ENCODE results near the gene SLC18A3.

The SLC18A3 gene

DNA sequence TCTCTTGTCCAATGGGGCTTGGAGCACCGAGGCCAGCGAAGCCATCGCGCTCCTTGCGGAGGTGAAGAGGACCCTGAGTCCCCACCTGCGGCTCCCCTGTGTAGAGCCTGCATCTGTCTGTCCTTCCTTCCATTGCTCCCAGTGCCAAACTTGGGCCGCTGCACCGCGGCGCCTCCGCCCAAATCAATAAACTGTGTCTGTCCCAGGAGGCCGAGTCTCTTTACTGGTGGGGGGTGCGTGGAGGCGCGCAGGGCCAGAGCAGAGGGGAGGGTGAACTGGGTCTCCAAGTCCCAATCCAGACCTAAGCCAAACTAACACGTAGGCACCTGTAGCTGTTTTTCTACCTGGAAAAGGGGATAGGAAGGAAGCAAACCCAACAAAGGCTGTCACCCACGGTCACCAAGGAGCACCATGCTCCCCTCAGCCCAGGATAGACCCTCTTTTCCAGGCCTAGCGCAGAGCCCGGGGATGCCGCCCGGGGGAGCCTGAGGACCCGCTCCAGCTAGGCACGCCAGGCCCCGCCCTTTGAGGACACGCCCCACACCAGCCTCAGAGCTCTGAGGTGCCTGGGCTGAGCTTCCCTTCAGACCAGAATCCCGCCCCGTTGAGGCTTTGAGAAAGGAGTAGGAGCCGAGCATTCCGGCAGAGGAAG is 2.5 kb downstream of the SLC18A3 start:
- peak in 1 of 2 experiments; percentile 54 for DNase-seq

DNA sequence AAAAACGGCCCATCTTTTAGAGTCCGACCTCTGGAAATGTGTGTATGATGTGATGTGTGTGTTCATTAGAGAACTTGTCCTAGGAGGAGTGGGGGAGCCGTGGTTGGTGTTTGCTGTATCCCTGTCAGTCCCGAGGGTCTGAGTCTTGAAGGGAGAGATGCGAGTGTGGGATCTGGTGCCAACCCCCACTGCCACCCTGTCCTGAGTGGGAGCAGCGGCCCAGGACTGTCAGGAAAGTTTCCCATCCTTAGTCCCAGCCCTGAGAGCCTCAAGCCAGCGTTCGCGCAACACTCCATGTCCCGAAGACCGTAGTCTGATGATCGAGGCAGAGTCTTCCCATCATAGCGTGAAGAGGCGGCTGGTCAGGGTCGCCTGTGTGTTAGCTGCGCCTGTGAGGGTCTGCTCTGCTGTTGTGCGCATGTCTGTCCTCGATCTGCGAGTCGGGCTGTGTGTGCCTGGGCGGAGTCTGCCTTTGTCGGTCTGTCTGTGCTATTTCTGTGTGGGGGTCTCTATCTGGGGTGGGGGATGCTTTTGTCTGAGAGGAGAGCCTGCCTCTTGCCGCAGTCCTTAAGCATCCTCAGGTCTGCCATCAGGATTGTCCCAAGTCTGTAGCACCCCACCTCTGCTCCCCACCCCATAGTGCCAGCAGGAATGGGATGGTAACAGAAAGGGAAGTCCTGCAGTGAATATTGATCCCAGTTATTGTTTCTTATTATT is 3.2 kb downstream of the SLC18A3 start:
- DNase-seq: no peak

DNA sequence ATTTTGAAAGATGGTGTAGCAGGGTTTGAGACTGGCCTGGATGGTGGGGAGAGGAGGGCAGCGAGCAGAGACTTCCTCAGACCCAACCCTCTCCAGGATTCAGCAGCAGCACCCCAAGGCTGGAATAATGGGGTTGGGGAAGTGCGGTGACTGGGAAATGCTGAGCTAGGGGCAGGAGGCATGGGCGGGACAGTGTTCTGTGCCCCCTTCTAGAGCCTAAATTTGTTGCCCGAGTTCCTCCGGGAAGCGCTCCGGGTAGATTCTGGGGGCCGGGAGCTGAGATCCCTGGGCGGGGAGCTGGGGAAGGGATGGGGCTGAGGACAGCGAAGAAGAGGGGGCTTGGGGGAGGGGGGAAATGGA is 3.8 kb downstream of the SLC18A3 start, which contains the start of gene CHAT:
TSS of gene CHAT (plus strand) at position 156 of the 360 bp plus-strand sequence. CDS start at position 309, 153 bp downstream.
- no peak for DNase-seq

DNA sequence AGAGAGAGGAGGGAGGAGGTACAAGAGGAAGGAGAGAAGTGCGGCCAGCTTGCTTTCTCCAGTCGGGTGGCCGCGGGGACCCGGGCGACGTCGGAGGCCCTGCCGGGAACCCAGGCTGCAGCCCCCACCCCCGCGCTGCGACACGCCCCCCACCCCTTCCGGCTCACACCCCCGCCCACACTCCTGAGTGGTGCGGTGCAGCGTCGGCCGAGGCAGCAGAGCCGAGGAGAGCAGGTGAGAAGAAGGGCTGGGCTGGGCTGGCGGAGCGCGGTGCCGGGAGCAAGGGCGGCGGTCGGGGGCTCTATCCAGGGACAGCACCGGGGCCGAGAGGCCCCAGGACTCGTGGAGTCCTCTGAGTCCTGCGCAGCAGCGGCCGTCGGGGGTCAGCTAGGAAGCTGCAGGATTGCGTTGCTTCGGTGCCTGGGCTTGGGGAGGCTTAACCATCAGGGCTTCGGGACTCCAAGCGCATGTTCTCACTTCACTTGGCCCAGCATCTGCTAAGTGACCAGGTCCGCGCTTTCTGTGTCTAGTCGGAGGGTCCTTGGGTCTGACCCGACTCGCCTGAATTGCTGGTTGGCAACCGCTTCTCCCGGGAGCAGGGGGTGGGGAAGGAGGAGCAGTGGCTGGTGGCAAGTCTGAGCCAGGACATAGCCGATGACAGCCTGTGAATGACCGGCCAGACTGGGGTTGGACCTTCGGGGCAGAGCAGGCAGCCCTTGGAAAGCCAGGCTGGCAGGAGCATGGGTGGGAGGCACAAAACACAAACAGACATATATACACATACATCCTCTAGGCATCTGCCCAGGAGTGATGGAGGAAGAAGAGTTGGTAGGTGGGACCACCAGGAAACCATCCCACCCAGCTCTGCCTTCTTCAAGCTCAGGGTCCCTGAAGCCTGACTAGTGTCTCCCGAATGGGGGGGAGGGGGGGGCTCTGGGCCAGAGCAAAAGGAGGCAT is 4.4 kb downstream of the SLC18A3 start:
- DNase-seq: no peak

DNA sequence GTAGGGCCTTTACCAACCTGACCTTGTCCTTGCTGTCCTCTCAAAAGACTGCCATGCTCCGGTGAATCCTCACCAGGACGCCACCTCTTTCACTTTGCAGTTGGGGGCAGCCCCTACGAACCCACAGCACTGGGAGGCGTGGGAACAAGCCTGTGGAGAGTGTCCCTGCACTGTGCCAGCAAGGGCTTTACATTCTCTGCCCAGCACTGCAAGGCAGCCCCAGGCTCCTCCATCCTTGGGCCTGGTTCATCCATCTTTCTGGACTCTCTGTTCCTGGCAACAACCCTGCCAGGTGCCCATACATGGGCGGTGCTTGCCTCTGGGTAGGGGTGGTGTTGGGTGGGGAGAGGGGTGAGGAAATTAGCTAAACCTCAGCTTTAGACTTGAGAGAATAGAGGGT is 5.1 kb downstream of the SLC18A3 start:
- DNase-seq: no peak

DNA sequence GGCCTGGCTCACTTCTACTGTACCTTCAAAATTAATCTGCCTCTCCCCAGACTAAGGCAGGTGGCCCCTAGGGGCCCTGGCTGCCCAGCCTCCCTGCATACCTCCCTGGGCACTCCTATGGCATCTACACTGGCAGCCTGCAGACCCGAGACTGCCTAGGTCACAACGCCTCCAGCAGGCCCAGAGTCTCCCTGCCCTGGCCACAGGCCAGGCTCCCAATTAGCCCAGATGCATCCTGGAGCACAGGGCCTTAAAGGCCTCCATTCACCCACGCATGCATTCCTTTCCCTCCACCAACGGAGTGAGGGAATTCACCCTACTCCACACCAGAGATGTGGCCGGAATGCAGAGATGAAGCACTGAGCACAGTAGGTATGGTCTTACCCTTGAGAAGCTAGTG is 5.6 kb downstream of the SLC18A3 start:
- no peak for DNase-seq

DNA sequence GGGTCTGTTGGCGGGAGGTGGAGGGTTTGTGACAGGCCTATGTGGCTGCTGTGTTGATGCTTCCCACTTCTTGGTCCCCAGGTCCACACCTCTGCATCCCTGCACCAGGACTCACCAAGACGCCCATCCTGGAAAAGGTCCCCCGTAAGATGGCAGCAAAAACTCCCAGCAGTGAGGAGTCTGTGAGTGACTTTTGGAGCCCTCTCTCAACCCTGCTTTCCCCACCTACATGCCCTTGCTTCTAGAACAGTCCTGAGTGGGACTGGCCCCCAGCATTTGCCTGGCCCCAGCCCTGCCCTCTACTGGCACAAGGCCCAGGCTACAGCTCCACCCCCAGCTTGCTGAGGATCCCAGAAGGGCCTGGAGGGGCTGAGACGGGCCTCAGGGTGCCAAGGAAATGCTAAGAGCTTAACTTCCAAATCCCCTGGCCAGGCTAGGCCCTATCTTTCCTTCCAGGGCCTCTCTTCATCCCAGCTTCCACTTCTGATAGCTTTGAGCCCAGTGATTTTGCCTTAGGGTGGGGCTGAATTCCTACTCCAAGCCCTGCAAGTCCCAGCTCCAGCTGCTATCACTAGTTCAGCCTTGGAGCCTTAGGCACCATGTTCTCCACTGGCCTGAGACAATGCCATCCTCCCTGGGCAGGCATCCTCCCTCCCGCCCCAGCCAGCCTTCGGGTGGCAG is 6.5 kb downstream of the SLC18A3 start:
- no peak for DNase-seq

DNA sequence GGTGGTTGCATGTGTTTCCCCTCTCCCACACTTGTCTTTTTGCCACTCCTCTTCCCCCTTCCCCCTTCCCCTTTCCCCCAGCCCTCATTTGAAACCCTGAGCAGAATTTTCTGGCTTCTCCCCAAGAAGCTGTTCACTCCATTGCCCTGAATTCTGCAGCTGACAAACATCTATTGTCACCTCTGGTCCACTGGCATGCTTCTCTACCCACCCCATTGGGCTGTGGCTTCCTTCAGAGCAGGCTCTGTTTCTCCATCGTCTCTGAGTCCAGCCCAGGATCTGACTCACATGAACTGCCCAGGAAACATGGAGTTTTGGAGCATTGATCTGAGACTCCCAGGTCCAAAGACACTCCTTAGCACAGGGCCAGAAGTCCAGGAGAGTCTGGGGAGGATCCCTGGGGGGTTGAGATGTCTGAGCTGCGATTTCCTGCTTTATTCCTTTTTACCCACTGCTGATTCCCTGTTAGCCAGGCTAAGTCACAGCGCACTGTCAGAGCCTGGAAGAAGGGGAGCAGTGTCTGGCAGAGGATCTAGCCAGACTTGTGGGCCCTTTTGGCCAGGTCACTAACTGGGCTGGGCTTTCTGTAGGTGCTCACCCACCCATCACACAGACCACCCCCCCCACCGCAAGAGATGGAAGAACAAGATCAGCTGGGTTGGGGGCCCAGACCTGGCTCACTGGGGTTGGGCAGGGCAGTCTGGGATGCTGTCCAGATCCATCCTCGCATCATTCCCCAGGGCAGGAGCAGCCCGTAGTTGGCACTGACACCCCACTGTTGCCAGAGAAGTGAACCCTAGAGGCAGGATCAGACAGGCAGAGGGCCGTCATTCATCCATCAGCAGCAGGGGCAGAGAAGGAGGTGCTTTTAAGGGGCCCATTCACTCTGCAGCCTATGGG is 7.3 kb downstream of the SLC18A3 start:
- no peak for DNase-seq

DNA sequence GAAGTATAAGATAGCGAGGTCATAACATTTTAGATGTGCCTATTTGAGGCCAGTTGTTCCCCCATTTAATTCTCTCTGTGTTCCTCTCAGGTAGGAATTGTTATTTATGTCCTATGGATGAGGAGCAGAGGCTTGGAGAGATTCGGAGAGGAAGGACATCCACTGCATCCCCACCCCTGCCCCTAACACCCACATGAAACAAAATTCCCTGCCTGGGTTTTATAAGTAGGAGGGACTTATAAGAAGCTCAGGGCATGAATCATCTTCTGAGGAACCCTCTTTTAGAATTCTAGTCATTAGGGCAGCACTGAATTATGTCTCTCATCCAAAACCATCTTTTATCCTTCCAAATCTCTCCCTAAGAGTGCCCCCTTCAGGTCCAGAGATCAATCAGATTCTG is 8.7 kb downstream of the SLC18A3 start:
- DNase-seq: no peak

DNA sequence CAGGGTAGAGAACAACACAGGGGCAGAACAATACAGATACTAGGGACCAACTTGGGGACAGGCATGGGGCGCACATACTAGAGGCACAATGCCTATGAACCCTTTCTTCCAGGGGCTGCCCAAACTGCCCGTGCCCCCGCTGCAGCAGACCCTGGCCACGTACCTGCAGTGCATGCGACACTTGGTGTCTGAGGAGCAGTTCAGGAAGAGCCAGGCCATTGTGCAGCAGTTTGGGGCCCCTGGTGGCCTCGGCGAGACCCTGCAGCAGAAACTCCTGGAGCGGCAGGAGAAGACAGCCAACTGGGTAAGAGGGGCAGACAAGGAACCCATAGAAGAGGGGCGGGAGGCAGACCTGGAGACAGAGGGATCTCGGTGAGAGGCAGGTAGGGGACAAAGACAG is 9.5 kb downstream of the SLC18A3 start:
- no peak for DNase-seq

DNA sequence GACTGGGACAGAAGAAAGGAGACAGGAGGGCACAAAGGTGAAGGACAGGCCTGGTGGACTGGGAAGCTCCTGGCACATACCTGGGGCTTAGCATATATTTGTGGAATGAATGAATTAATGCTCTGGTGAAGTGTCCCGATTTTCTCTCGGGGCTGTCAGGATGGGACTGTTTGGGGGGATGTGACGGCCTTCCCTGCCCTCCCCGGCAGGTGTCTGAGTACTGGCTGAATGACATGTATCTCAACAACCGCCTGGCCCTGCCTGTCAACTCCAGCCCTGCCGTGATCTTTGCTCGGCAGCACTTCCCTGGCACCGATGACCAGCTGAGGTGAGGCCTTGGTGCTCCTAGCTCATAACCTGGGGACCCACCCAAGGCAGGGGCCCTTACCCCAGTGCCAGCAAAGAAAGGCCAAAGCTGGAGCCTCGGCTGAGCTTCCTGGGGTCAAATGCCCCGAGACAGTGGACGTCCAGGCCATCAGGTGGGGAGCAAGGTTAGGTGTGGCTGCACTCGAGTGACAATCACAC is 10.2 kb downstream of the SLC18A3 start:
- no peak for DNase-seq

DNA sequence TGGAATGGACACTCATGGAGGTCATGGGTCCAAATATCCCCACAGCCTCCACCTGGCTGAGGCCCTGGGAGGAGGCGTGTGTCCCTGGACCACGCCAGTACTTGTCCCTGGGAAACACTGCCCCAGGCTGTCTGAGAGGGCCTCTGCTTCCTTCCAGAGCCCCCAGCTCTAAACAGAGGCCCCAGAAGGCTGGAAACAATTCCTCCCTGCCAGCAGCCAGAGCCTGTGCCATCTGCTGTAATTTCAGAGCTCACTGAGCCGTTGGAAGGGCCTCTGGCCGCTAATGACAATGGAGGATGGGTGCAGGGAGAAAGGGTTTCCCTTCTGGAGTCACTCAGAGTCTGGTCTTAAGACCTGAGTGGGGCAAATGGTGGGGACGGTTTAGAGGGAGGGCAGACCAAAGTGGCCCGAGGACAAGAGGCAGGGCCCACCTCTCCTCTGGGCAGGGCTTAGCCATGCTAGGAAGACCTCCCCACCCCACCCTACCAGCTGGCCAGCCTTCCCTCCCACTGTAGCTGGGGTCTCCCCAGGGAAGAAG is 10.8 kb downstream of the SLC18A3 start:
- peak; percentile 31 to 79 for DNase-seq

DNA sequence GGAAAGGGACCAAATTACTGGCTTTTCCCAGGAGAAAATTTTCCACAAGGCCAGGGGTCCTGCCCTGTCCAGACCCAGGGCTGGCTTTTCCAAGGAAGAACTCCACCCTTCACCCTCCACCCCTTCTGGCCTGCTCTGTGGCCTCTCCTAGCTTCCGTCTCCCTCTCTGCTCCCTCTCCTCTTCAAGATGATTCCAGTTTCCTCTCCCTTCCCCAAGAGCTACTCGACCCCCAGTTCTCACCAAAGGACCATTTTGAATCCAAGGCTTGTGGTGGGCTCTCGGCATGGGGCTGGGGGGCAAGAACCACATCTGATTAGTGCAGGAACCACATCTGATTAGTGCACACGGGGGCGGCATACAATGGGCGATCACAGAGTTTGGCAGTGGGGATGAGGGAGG is 11.5 kb downstream of the SLC18A3 start:
- DNase-seq: no peak

DNA sequence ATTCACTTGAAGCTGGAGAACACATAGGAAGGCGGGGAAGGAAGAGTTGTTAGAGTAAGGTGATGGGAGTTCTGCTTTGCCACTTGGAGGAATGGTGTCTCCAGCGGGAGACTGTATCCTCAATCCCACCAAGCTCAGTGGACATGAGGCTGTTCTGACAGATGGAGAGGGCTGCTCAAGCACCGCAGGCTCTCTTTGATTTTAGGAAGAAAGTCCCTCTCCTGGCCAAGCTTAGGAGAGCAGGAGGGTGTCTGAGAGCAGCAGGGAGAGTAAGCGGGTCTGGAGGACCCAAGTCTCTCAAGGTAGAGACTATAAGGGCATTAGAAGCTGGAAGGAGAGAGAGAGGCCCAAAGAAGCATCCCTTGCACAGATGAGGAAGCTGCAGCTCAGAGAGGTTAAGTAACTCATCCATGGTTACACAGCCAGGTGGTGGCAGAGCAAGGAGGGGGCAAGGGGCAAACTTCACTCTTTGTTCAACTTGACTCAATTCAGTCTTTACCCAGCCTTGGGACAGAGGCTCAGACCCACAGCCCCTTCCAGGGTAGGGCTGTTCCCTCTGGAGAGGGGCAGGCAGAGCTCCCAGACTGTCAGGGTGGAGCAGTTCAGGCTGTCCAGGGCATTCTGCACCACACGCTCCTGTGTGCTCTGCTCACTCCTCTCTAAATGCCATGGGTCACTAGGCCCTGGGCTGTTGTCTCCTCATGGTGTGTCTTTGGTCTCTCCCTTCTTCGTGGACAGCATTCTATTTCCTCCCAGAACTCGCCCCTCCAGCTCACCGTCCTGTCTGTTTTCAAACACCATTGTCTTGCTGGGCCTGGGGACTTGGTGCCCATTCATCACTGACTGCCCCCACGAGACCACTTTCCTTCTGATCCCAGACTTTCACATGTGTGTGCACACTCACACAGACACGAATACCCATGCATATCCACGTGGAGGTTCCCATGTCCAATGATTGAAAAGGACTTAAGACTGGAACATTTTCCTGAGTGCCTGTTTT is 12.6 kb downstream of the SLC18A3 start:
- DNase-seq: no peak

DNA sequence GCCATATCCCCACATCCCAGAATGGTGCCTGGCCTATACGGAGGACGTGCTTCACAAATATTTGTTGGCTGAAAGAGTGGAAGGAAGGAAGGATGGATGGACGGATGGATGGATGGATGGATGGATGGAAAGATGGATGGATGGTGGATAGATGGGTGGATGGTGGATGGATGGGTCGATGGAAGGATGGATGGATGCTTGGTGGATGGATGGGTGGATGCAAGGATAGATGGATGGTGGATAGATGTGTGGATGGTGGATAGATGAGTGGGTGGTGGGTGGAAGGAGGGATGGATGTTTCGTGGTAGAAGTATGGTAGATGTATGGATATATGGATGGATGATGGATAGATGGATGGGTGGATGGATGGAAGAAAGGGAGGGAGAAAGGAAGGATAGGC is 14.5 kb downstream of the SLC18A3 start:
- no peak for DNase-seq

DNA sequence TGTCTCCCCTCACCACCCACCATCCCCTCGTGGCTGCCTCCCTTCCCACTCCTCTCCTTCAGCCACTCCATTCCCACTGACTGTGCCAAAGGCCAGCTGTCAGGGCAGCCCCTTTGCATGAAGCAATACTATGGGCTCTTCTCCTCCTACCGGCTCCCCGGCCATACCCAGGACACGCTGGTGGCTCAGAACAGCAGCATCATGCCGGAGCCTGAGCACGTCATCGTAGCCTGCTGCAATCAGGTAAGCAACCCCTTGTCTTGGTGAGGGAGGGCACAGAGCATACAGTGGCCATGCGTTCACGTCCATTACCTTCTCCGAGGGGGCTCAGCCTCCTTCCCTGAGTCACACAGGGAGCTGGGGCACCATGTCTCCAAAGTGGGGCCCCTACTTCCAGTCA is 15.3 kb downstream of the SLC18A3 start:
- no peak for DNase-seq

DNA sequence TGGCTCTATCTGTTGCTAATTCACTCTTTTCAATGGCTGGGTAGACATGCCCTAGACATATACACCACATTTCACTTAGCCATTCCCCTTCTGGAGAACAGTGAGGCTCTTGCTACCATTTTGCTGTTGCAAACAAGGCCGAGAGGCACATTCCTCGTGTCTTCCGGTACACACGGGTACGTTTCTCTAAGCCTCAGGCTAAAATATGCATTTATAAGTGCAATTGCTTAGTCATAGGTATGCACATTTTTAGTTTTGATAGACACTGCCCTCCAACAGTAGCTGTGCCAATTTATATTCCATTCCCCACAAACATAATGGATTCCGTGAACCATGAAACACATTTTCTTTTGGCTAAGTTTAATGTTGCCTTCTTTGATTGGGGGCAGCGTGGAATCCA is 16.9 kb downstream of the SLC18A3 start:
- no peak for DNase-seq

DNA sequence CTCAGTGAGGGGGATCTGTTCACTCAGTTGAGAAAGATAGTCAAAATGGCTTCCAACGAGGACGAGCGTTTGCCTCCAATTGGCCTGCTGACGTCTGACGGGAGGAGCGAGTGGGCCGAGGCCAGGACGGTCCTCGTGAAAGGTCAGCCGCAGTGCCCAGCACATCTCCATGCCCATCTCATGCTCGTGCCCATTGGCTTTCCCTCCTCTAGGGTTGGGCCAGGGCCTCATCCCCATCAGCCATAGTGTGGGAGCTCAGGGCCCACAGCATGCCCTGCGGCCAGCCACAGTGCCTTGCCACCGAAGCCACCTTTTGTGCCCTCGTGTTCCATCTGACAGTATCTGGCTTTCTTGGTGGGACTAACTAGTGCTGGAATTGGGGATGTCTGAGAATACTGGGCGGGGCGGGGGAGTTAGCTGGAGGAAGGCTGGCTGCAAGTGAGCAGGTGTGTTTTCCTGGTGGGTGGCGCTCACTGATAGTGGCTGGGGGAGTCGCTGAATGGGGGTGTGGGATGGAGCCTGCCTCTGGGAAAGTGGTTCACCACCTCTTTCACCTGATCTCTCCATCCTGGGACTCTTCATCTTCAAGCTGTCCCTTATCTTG is 17.6 kb downstream of the SLC18A3 start:
- no peak for DNase-seq

DNA sequence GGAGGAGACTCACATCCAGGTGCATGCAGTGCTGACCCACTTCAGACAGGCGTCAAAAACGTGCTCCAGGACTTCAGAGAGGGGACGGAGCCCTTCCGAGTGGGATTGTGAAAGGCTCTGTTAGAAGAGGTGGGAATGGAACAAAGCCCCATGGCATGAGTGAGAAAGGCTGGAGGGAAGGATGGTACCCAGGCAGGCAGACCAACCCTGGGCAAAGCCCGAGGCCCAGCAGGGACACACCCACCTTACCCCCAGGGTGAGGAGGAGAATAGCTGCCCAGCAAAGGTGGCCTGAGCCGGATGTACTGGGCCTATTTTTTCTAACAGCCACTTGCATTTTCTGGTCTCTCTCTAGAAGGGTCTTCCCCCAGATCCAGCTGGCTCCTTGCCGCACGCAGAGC is 18.5 kb downstream of the SLC18A3 start:
- no peak for DNase-seq

DNA sequence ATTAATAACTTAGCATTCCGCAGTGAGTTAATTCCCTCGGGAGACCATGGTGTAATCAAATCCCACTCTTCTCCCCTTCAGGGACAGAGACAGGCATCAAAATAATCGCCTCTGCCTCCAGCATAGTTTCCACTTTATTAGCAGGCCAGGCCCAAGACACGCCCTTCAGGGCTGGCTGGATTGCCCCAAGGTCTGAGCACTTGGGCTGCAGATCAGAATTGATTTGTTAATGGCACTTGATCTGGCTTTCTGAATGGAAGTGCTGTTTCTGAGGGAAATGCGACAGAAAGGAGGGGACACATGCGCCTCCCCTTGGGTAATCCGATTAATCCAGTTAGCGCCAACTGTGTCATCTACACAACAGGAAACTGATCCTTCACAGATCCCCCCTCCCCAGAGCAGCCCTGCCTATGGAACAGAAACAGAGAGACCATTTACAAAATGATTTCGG is 19.3 kb downstream of the SLC18A3 start:
- peak; percentile 78 to 92 for DNase-seq

Measured in NCI-H524 (cell line).